GM12801 (cell line): ENCODE results near the gene NHEJ1.

Source experiments
- CTCF ChIP-seq: IDR thresholded peaks from one replicate; pipeline ENCODE4 v1.5.1; 2011; ENCODE audit warnings: control low read depth; ENCODE audit not compliant: insufficient read length; ENCODE audit errors: extremely low read depth

The NHEJ1 gene

GRCh38 chr2:219177552-219178376 is 17.1 kb upstream of the NHEJ1 start, which contains the start of gene RETREG2:
Gene RETREG2 (plus strand): TSS chr2:219178275. CDS start chr2:219178353, 78 bp downstream.
- no peak for TF ChIP-seq CTCF

DNA sequence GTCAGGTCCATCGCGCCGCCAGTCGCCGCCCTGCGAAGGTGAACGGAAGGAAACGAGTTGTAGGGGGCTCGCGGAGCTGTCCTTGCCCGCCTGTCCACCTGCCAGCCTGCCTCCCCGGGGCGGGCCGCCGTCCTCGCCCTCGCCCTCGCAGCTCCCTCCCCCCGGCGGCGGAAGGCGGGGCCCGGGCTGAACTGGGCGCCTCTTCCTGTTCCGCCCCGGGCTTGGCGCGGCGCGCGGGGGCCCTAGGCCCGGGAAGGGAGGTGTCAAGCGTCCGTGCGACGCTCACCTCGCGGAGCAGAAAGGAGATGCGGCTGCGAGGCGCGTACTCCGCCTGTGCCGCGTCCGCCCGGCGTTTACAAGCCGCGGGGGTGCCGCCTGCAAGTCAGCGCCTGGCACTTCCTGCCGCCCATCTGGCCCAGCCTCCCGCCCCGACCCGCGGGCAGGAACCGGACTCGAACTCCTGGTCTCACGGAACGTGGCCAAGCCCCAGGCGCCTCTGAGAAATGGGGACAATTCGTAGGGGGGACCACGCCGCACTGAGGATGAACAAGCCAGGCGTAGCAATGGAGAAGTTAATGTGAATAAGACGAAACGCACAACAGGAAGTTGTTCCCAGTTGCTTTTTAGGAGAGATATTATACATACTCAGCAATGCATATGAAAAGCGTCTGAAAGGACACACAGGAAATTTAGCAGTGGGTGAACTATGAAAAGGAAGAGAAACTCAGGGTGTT is 16.4 kb upstream of the NHEJ1 start, which contains the start of gene CNPPD1:
TSS of gene CNPPD1 (minus strand) at position 108 of the 734 bp plus-strand sequence. CDS start at position 11, 97 bp downstream.
- TF ChIP-seq CTCF: no peak

DNA sequence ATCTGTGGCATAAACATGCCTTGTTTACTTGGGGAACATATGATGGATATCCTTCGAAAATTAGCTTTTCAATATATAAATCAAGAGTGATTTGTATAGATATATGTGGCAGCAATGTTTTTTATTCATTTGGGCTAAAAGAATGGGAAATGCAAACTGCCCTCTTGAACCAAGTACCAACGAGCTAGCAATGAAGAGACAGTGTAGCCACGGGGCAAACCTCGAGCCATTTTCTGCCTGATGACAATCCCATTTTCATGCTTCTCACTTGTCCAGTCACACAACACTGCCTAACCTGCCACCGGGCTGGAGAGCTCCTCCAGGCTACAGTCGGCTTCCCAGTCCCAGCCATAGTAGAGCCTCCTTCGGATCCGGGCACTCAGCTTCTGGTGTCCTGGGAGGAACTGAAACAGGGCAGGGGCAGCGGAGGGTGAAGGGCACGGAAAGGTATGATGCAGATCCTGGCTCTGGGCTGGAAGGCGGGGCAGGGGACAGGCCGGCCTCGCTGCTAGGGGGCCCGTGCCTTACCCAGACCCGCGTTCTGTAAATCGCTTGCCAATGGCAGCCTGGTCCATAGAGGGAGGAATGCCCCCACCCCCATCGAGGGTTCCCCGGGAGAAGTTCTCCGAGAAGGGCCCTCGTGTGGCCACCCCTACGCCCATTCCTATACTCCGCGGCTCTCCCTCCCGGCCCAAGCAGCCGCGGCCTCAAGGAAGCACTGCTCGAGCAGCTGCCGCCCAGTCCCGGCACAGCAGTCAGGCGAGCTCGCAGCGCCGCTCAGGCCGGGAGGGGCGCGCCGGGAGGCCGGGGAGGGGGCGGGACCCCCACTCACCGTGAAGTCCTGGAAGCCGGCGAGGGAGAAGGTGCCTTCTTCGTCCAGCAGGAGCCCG is 15.6 kb upstream of the NHEJ1 start:
- TF ChIP-seq CTCF: no peak

DNA sequence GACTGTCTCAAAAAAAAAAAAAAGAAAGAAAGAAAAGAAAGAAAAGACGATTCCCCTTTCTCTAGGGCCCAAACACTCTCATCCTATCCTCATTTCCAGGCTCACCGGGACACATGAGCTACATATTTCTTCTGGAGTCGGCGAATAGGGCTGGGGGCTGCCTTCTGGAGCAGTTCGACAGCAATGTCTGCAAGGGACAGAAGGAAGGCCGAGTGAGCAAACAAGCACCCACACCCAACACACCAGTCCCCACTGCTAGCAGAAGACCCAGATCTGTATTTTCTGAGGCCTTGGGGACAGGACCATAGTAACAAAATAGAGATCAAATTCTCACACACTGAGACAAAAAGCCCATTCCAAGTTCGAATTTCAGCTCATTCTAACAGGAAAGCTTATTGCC is 14.9 kb upstream of the NHEJ1 start:
- TF ChIP-seq CTCF: no peak

DNA sequence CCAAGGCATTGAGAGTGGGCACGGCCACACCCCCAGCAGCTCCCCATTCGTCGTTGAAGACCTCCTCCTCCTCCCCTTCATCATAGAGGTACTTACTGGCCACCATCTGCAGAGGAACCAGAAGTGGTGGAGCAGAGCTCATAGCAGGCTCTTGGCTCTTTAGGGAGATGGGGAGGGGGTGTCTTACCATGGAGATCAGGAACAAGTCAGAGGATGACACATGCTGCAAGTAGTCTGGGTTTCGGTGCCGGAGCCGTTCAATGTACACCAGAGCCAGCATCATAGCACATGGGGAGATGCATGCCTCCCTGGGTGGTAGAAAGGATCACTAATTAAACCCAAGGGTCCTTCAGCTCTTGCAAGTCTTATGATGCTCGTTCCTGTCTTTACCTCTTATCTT is 14.2 kb upstream of the NHEJ1 start:
- no peak for TF ChIP-seq CTCF

DNA sequence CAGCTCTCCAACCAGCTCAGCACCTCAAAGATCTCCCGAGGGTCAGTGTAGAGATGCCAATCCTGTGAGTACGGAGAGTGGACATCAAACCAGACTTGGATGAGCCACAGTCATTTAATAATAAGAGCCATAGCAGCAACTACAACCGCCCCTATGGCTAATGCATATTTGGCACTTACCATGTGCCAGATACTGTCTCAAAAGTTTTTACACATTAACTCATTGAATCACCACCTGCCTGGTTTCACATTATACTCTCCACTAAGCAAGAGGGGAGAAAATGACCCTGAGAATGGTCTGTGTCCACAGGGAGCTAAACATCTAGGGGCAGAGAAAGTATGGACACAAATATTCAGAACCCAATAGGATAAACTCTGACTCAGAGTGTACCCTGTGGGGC is 13.5 kb upstream of the NHEJ1 start:
- TF ChIP-seq CTCF: no peak

DNA sequence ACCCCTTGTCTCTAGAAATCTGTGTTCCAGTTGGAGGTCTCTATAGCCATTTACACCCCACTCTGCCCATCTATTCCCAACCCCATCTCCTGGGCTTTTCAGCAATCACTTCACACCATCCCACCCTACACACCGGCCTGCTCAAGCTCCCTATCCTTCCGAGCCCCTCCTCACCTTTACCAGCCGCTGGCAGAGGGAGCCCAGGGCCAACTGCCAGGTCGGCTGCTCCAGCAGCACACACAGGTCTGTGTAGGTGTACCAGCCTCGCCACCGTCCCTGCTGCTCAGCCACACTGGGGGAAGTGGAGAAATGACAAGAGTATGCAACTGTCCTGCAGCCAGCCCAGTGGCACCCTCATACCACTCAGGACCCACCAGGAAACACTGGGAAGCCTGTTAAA is 12.6 kb upstream of the NHEJ1 start:
- no peak for TF ChIP-seq CTCF
